ENCODE data around the gene NR5A2. TPM values are rescaled to one million over a fixed set of nuclear protein-coding genes. Genes with fewer than 3 reads are reported as not detected.

NR5A2 gene
- total and polyA plus RNA-seq, 2 donors (not counting 1 experiment from before 2014, with no cell fraction given): 0.01 TPM; not detected in 1

GRCh38 chr1:200073286-200073637 lies 45.8 kb downstream of the NR5A2 start:
- peaks cover 2% of the 10 kb centered on the region for H3K4me1 ChIP-seq (ENCODE audit: control insufficient read depth, extremely low read depth, insufficient read depth, low read length)
- H3K27me3 ChIP-seq (ENCODE audit: control insufficient read depth, insufficient read depth, low read length): peaks cover 4% of the 10 kb centered on the region
- no peaks in the 10 kb centered on the region for H3K79me2 ChIP-seq (ENCODE audit: control insufficient read depth, insufficient read depth, low read length)
- TF ChIP-seq CTCF (conservative IDR thresholded peaks at IDR 0.05 in 1 of 2, IDR thresholded peaks at IDR 0.05 in 1 of 2; ENCODE audit: low read depth in 1 of 2, low read length in 2 of 2) (no peak), EZH2 (IDR thresholded peaks at IDR 0.05; ENCODE audit: low read length, missing control alignments) (no peak)
- no peak overlapping the region for H2AFZ ChIP-seq (ENCODE audit: low read length)
- no peaks in the 10 kb centered on the region for H3K9me3 ChIP-seq (ENCODE audit: control insufficient read depth, insufficient read depth, low read depth, low read length)
- no peak overlapping the region for H3K9ac ChIP-seq (ENCODE audit: insufficient read depth, low read length)
- no peak overlapping the region for H3K4me3 ChIP-seq (replicated peaks in 1 of 4; ENCODE audit: control extremely low read depth in 1 of 4, insufficient read depth in 1 of 4, low read depth in 3 of 4, low read length in 4 of 4)
- no peaks in the 10 kb centered on the region for H4K20me1 ChIP-seq (ENCODE audit: control insufficient read depth, extremely low read depth, insufficient read depth, low read length)
- no peaks in the 10 kb centered on the region for H3K36me3 ChIP-seq (ENCODE audit: control insufficient read depth, insufficient read depth, low read length)
- H3K4me2 ChIP-seq (ENCODE audit: extremely low read depth, insufficient read depth, low read length): no peak overlapping the region
- no peak for DNase-seq (ENCODE audit: low read depth in 2 of 2)
- no peak overlapping the region for H3K27ac ChIP-seq (ENCODE audit: insufficient read depth, low read length)

GRCh38 chr1:200075522-200075921 lies 48.0 kb downstream of the NR5A2 start:
- Histone ChIP-seq H3K9me3 (ENCODE audit: control insufficient read depth, insufficient read depth, low read depth, low read length) (no peaks in the 10 kb centered on the region), H3K4me1 (ENCODE audit: control insufficient read depth, extremely low read depth, insufficient read depth, low read length) (peaks cover 2% of the 10 kb centered on the region), H3K9ac (ENCODE audit: insufficient read depth, low read length) (no peak overlapping the region), H3K27me3 (ENCODE audit: control insufficient read depth, insufficient read depth, low read length) (peaks cover 4% of the 10 kb centered on the region), H2AFZ (ENCODE audit: low read length) (no peak overlapping the region), H3K36me3 (ENCODE audit: control insufficient read depth, insufficient read depth, low read length) (no peaks in the 10 kb centered on the region), H3K27ac (ENCODE audit: insufficient read depth, low read length) (no peak overlapping the region), H3K79me2 (ENCODE audit: control insufficient read depth, insufficient read depth, low read length) (no peaks in the 10 kb centered on the region), H3K4me3 (replicated peaks in 1 of 4; ENCODE audit: control extremely low read depth in 1 of 4, insufficient read depth in 1 of 4, low read depth in 3 of 4, low read length in 4 of 4) (peak overlapping the region in 1 of 4 experiments; percentile 7), H3K4me2 (ENCODE audit: extremely low read depth, insufficient read depth, low read length) (peak overlapping the region; percentile 63), H4K20me1 (ENCODE audit: control insufficient read depth, extremely low read depth, insufficient read depth, low read length) (no peaks in the 10 kb centered on the region)
- DNase-seq (ENCODE audit: low read depth in 2 of 2): no peak
- TF ChIP-seq CTCF (conservative IDR thresholded peaks at IDR 0.05 in 1 of 2, IDR thresholded peaks at IDR 0.05 in 1 of 2; ENCODE audit: low read depth in 1 of 2, low read length in 2 of 2) (no peak), EZH2 (IDR thresholded peaks at IDR 0.05; ENCODE audit: low read length, missing control alignments) (no peak)

- H3K4me1 ChIP-seq (ENCODE audit: control insufficient read depth, extremely low read depth, insufficient read depth, low read length): peaks cover 2% of the 10 kb centered on the region
- peaks cover 2% of the 10 kb centered on the region for H3K27me3 ChIP-seq (ENCODE audit: control insufficient read depth, insufficient read depth, low read length)
- H3K4me3 ChIP-seq (replicated peaks in 1 of 4; ENCODE audit: control extremely low read depth in 1 of 4, insufficient read depth in 1 of 4, low read depth in 3 of 4, low read length in 4 of 4): peak overlapping the region in 3 of 4 experiments; percentile 31 to 52 (median 37)
- H3K36me3 ChIP-seq (ENCODE audit: control insufficient read depth, insufficient read depth, low read length): no peaks in the 10 kb centered on the region
- H3K9me3 ChIP-seq (ENCODE audit: control insufficient read depth, insufficient read depth, low read depth, low read length): no peaks in the 10 kb centered on the region
- peak overlapping the region; percentile 91 for H3K4me2 ChIP-seq (ENCODE audit: extremely low read depth, insufficient read depth, low read length)
- no peak overlapping the region for H3K27ac ChIP-seq (ENCODE audit: insufficient read depth, low read length)
- peak; percentile 77 to 88 for DNase-seq (ENCODE audit: low read depth in 2 of 2)
- H3K9ac ChIP-seq (ENCODE audit: insufficient read depth, low read length): no peak overlapping the region
- no peaks in the 10 kb centered on the region for H4K20me1 ChIP-seq (ENCODE audit: control insufficient read depth, extremely low read depth, insufficient read depth, low read length)
- H3K79me2 ChIP-seq (ENCODE audit: control insufficient read depth, insufficient read depth, low read length): no peaks in the 10 kb centered on the region
- TF ChIP-seq EZH2 (IDR thresholded peaks at IDR 0.05; ENCODE audit: low read length, missing control alignments): no peak
- no peak for TF ChIP-seq CTCF (conservative IDR thresholded peaks at IDR 0.05 in 1 of 2, IDR thresholded peaks at IDR 0.05 in 1 of 2; ENCODE audit: low read depth in 1 of 2, low read length in 2 of 2)
- no peak overlapping the region for H2AFZ ChIP-seq (ENCODE audit: low read length)
Observed at GRCh38 chr1:200075938-200076546, 48.5 kb downstream of the NR5A2 start.

All from fibroblast of lung (primary cell).